ENCODE measurements around the gene NRXN3.

Gene NRXN3

DNA sequence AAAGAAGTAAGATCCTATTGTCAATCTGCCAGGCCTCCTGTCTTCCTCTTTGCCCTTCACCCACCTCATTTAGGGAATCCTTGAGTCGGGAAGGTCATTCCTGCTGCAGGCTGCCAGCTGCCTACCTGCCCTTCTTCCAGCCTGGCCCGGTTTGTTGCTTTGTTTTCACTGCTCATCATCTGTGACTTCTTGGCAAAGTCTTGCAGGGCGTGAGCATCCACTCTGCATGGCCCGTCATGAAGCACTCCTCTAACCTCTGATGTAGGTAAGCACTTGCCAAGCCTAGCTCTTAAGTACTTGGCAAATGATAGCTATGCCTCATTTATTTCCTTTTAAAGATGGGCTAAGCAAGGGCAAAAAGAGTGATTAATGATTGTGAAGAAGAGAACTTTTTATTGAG, 192.8 kb downstream of the NRXN3 start:
- H3K4me3 ChIP-seq: no peak overlapping the region
- no peak for DNase-seq (ENCODE audit: low spot score)
- H3K27ac ChIP-seq: no peak overlapping the region
- TF ChIP-seq, protein P1, sequence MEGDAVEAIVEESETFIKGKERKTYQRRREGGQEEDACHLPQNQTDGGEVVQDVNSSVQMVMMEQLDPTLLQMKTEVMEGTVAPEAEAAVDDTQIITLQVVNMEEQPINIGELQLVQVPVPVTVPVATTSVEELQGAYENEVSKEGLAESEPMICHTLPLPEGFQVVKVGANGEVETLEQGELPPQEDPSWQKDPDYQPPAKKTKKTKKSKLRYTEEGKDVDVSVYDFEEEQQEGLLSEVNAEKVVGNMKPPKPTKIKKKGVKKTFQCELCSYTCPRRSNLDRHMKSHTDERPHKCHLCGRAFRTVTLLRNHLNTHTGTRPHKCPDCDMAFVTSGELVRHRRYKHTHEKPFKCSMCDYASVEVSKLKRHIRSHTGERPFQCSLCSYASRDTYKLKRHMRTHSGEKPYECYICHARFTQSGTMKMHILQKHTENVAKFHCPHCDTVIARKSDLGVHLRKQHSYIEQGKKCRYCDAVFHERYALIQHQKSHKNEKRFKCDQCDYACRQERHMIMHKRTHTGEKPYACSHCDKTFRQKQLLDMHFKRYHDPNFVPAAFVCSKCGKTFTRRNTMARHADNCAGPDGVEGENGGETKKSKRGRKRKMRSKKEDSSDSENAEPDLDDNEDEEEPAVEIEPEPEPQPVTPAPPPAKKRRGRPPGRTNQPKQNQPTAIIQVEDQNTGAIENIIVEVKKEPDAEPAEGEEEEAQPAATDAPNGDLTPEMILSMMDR (IDR thresholded peaks at IDR 0.05): no peak

DNA sequence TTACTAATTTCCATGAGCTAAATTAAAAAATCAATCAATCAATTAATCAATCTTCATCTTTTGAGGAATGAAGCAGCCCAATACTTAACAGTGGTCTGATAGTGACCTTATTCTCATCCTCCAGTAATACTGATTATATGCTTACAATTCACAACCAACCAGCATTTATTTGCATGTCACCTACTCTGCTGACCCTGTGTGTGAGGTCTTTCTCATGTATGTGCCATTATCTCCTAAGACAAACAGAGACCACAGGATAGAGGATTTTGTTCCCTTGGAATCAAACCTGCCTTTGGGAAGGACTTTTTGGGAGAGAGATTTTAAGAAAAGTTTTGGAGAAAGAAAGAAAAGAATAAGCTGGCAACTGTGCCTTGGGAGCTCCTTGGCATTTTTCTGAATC, 197.2 kb downstream of the NRXN3 start:
- Histone ChIP-seq H3K4me3 (no peak overlapping the region), H3K27ac (no peak overlapping the region)
- TF ChIP-seq, protein P1 (IDR thresholded peaks at IDR 0.05): no peak
- DNase-seq (ENCODE audit: low spot score): no peak

DNA sequence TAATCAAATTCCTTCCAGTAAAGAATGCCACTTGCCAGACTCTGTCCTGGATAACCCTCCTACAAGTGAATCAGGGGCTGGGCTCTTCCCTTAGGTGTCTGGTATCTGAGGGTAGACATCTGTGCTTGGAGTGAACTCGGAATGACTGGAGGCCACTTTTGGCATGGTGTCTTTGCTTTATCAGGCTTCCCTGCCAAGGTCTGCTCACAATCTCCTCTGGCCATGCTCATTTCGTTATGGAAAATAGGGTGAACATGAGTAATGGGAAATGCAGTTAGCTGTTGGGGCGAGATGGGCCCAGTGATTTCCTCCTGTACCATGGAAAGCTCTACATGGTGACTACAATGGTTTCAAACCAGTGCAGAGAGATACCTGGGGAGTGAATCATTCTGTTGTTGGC, 212.9 kb downstream of the NRXN3 start:
- no peak overlapping the region for H3K27ac ChIP-seq
- TF ChIP-seq, protein P1 (IDR thresholded peaks at IDR 0.05): no peak
- H3K4me3 ChIP-seq: no peak overlapping the region
- DNase-seq (ENCODE audit: low spot score): no peak

DNA sequence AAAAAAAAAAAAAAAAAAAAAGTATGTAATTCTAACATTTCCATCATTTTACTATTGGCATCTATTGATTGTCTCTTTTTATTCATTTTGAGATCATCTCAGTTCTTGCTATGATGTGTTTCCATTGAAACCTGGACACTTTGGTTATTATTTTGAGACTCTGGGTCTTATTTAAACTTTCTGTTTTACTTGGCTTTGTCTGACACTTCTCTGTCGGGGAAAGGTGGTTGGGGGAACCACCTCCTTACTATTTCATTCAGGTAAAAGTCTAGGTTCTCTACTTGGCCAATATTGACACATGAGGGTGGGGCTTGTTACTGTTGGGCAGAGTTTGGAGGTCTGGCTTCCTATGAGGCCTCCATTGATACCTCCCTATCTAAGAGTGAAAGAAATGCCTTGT, 228.0 kb downstream of the NRXN3 start:
- DNase-seq (ENCODE audit: low spot score): no peak
- TF ChIP-seq, protein P1 (IDR thresholded peaks at IDR 0.05): no peak
- Histone ChIP-seq H3K4me3 (no peak overlapping the region), H3K27ac (no peak overlapping the region)

DNA sequence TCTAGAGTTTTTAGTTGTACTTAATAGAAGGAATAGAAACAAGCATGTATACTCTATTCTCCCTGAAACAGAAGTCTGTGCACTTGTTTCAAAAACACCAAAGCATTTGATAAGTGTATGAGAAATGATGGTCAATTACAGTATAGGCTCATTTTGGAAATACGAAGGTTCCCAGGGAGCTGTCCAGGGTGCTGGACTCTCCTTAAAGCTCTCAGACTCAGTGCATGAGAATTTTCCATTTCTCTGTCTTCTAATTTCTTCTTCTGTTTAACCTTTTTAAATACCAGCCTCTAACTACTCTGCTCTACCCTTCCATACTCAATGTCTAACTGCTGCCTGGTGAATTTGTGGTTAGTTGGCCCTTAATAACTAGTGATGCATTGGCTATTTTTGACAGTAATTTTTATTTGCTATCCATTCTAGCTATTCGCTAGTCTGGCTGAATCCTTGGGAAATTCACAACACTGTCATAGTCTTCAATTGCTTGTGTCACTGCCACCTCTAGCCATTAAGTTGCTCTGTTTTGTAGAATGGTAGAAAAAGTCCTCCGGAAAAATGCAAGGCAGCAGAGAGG, 229.2 kb downstream of the NRXN3 start:
- Histone ChIP-seq H3K4me3 (no peak overlapping the region), H3K27ac (no peak overlapping the region)
- no peak for DNase-seq (ENCODE audit: low spot score)
- TF ChIP-seq, protein P1 (IDR thresholded peaks at IDR 0.05): no peak

DNA sequence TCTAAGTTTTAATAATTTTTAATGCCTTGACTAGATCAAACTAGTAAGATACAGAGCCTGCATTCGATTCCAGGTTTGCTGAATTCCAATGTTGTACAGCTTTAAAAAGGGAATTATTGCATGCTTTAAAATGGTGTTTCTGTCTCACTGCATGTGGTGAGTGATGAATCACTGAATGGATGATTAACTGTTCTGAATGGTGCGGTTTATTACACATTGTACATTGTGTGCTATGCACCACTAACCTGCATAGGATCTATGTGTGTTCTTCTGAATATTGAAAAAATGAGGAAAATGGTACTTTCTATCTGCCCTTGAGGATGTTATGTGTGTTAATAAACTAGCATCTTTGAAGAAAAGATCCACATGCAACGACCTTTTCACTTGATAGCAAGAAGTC, 231.7 kb downstream of the NRXN3 start:
- no peak overlapping the region for H3K27ac ChIP-seq
- no peak overlapping the region for H3K4me3 ChIP-seq
- DNase-seq (ENCODE audit: low spot score): no peak
- TF ChIP-seq, protein P1 (IDR thresholded peaks at IDR 0.05): no peak

DNA sequence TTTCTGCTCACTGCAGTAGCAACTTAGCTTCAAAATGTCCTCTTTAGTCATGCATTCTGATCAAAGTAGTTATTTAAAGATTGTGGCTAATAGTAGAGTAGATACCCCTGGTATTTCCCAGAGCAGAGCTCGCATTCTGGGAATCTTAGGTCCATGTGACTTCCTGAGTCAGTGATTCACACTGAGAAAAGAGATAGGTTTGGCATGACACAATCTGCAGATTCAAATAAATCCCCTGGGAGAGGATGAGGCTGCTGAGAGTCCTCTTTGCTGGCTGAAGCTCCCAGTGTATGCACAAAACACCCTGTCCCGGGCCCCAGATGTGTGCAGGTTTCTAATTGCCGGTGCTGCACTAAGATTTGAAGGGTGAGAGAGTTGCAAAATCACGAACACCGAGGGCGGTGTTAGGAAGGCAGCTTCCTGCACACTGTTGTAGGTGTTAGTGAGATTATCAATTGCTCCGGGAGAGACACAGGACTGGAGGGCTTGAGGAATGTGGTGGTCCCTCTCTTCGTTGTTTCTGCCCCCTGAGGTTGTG, 233.2 kb downstream of the NRXN3 start:
- H3K27ac ChIP-seq: no peak overlapping the region
- DNase-seq (ENCODE audit: low spot score): no peak
- TF ChIP-seq, protein P1 (IDR thresholded peaks at IDR 0.05): no peak
- no peak overlapping the region for H3K4me3 ChIP-seq

Measured in coronary artery (tissue), 2 donors.